Naive thymus-derived CD4-positive, alpha-beta T cell (primary cell): ENCODE data around the gene WDR7. TPM values are rescaled to one million over a fixed set of nuclear protein-coding genes. Genes with fewer than 3 reads are reported as not detected.

Experiments used
- ATAC-seq: fragments of 150-1000 bp; cut with Tn5 transposase; 2 replicates; pipeline ENCODE4 v1.10.0; 2021; ENCODE audit warnings: mild to moderate bottlenecking, moderate library complexity
- CTCF ChIA-PET: fragments of 350-600 bp; sonication (Branson Sonifier 250); formaldehyde crosslinking; loops from one replicate; lab custom pipeline; 2021; ENCODE audit warnings: antibody characterized with exemption; lab: Charles Lee
- POLR2A ChIA-PET: fragments of 350-600 bp; sonication (Branson Sonifier 250); formaldehyde crosslinking; loops from one replicate; lab custom pipeline; 2021; ENCODE audit warnings: antibody characterized with exemption, inconsistent platforms; lab: Charles Lee
- DNase-seq, 9 donors: peaks; one replicate each; pipeline versions ENCODE4 v3.0.0 to v3.0.0-alpha.2; 2020 to 2022; ENCODE audit warnings: mixed read lengths in 1 of 9
- H3K27ac ChIP-seq: one replicate; pipeline ENCODE4 v1.7.0; 2013; ENCODE audit warnings: mild to moderate bottlenecking, low read depth, low read length, moderate library complexity
- H3K27me3 ChIP-seq, 2 donors: one replicate each; pipeline ENCODE4 v1.7.0; 2013; ENCODE audit warnings: low read length in 2 of 2, mild to moderate bottlenecking in 2 of 2, moderate library complexity in 2 of 2; ENCODE audit not compliant: control insufficient read depth in 2 of 2, insufficient read depth in 2 of 2
- H3K36me3 ChIP-seq, 3 experiments: 1 replicate in 2 of 3; 2 replicates in 1 of 3; pipeline ENCODE4 v1.7.0; 2013; ENCODE audit warnings: low read length in 3 of 3, mild to moderate bottlenecking in 3 of 3, moderate library complexity in 1 of 3; ENCODE audit not compliant: insufficient read depth in 3 of 3, control insufficient read depth in 2 of 3
- H3K4me1 ChIP-seq, 2 donors: one replicate each; pipeline ENCODE4 v1.7.0; 2013; ENCODE audit warnings: low read length in 2 of 2, mild to moderate bottlenecking in 2 of 2, moderate library complexity in 1 of 2; ENCODE audit not compliant: control insufficient read depth in 2 of 2, insufficient read depth in 2 of 2
- H3K4me3 ChIP-seq: 2 replicates; pipeline ENCODE4 v1.7.0; 2013; ENCODE audit warnings: mild to moderate bottlenecking, low read length
- H3K9me3 ChIP-seq, 3 experiments: 1 replicate in 2 of 3; 2 replicates in 1 of 3; pipeline ENCODE4 v1.7.0; 2013; ENCODE audit warnings: low read length in 3 of 3; ENCODE audit not compliant: control insufficient read depth in 2 of 3
- H3K27ac Mint-ChIP-seq, 9 donors: one replicate each; pipeline ENCODE4 v1.8.0; 2020 to 2022; ENCODE audit warnings: mixed read lengths in 9 of 9, mild to moderate bottlenecking in 8 of 9, moderate library complexity in 5 of 9, inconsistent platforms in 2 of 9
- H3K27me3 Mint-ChIP-seq, 5 donors: one replicate each; pipeline ENCODE4 v1.8.0; 2021 to 2022; ENCODE audit warnings: mixed read lengths in 5 of 5, mild to moderate bottlenecking in 1 of 5
- H3K36me3 Mint-ChIP-seq, 5 donors: one replicate each; pipeline ENCODE4 v1.8.0; 2020 to 2022; ENCODE audit warnings: mixed read lengths in 5 of 5, mild to moderate bottlenecking in 3 of 5, inconsistent platforms in 1 of 5
- H3K4me1 Mint-ChIP-seq, 7 donors: one replicate each; pipeline ENCODE4 v1.8.0; 2020 to 2022; ENCODE audit warnings: mixed read lengths in 7 of 7, mild to moderate bottlenecking in 3 of 7, inconsistent platforms in 1 of 7
- H3K4me3 Mint-ChIP-seq, 10 donors: one replicate each; pipeline ENCODE4 v1.8.0; 2020 to 2022; ENCODE audit warnings: mild to moderate bottlenecking in 10 of 10, mixed read lengths in 10 of 10, moderate library complexity in 6 of 10, inconsistent platforms in 2 of 10
- H3K9me3 Mint-ChIP-seq, 11 donors: one replicate each; pipeline ENCODE4 v1.8.0; 2020 to 2022; ENCODE audit warnings: mixed read lengths in 11 of 11, mild to moderate bottlenecking in 4 of 11, inconsistent platforms in 1 of 11, moderate library complexity in 1 of 11
- intact Hi-C, 2 donors: fragments of 100-400 bp; cut with micrococcal nuclease; formaldehyde crosslinking; loops; one replicate each; pipeline ENCODE4 v1.15.1; 2023
- polyA plus RNA-seq, 2 donors: library from polyadenylated mRNA; unstranded; fragments of 300-500 nt; fragmentation: Illumina TruSeq; gene quantifications; one replicate each; pipeline ENCODE4 v1.2.3, GENCODE V29; 2021
- total RNA-seq, 6 experiments: library from RNA in 5 of 6; stranded (reverse) in 5 of 6; gene quantifications; 1 replicate in 5 of 6; 2 replicates in 1 of 6; pipeline ENCODE4 v1.2.3 and lab custom pipeline; 2021 to 2026

WDR7 gene
- total and polyA plus RNA-seq, 7 experiments from 2014 or later, result 28.3 to 59.8 (median 50.1) TPM

- peaks cover 31 to 77% (median 61%) of the 10 kb centered on the region in 7 donors for H3K4me1 Mint-ChIP-seq
- H3K9me3 ChIP-seq, result no peaks in the 10 kb centered on the region
- no peaks in the 10 kb centered on the region for H3K36me3 ChIP-seq
- DNase-seq (no peak), ATAC-seq (no peak)
- H3K4me3 Mint-ChIP-seq, result no peak overlapping the region
- peaks cover 0 to under 1% (median 0%) of the 10 kb centered on the region in 11 donors for H3K9me3 Mint-ChIP-seq
- intact Hi-C loops, result no loop called here
- H3K27me3 Mint-ChIP-seq, result no peaks in the 10 kb centered on the region
- no peaks in the 10 kb centered on the region for H3K4me1 ChIP-seq
- peak overlapping the region in 1 of 9 donors; percentile 15 for H3K27ac Mint-ChIP-seq
- CTCF ChIA-PET, result interaction anchor here (0.9 kb wide), 1 partner anchor 43 kb away, joined by 3 read pairs; no protein-coding TSS in a partner anchor
- peaks cover 5 to 21% (median 13%) of the 10 kb centered on the region in 5 donors for H3K36me3 Mint-ChIP-seq
- no peak overlapping the region for H3K4me3 ChIP-seq
- no peaks in the 10 kb centered on the region for H3K27me3 ChIP-seq
- H3K27ac ChIP-seq, result no peak overlapping the region
- POLR2A ChIA-PET, result no interaction called here
These were observed 8.0 kb downstream of the WDR7 start for GRCh38 chr18:56659111-56659510.

GRCh38 chr18:56660655-56661054, 9.5 kb downstream of the WDR7 start:
- no peak overlapping the region for H3K4me3 Mint-ChIP-seq
- Histone ChIP-seq H3K36me3 (no peaks in the 10 kb centered on the region), H3K9me3 (no peaks in the 10 kb centered on the region), H3K4me1 (no peaks in the 10 kb centered on the region), H3K27ac (no peak overlapping the region), H3K27me3 (no peaks in the 10 kb centered on the region), H3K4me3 (no peak overlapping the region)
- CTCF ChIA-PET, result no interaction called here
- H3K27me3 Mint-ChIP-seq, result no peaks in the 10 kb centered on the region
- H3K4me1 Mint-ChIP-seq, result peaks cover 19 to 73% (median 59%) of the 10 kb centered on the region in 7 donors
- H3K27ac Mint-ChIP-seq, result no peak overlapping the region
- H3K9me3 Mint-ChIP-seq, result peaks cover 0 to 2% (median 0%) of the 10 kb centered on the region in 11 donors
- peaks cover 5 to 21% (median 12%) of the 10 kb centered on the region in 5 donors for H3K36me3 Mint-ChIP-seq
- intact Hi-C loops, result no loop called here
- ATAC-seq, result no peak
- POLR2A ChIA-PET, result interaction anchor here (1.3 kb wide), 1 partner anchor 8 kb away, joined by 3 read pairs; no protein-coding TSS in a partner anchor
- DNase-seq, result no peak

GRCh38 chr18:56661360-56662062, 10.4 kb downstream of the WDR7 start:
- intact Hi-C loops, result no loop called here
- H3K9me3 Mint-ChIP-seq, result peaks cover 0 to 2% (median 0%) of the 10 kb centered on the region in 11 donors
- no peak overlapping the region for H3K4me3 Mint-ChIP-seq
- no peaks in the 10 kb centered on the region for H3K4me1 ChIP-seq
- no peak for DNase-seq
- no peaks in the 10 kb centered on the region for H3K36me3 ChIP-seq
- H3K4me3 ChIP-seq, result no peak overlapping the region
- no peaks in the 10 kb centered on the region for H3K9me3 ChIP-seq
- ChIA-PET CTCF (no interaction called here), POLR2A (interaction anchor here (1.3 kb wide), 1 partner anchor 9 kb away, joined by 3 read pairs; no protein-coding TSS in a partner anchor)
- no peaks in the 10 kb centered on the region for H3K27me3 Mint-ChIP-seq
- peaks cover 19 to 71% (median 57%) of the 10 kb centered on the region in 7 donors for H3K4me1 Mint-ChIP-seq
- H3K27ac Mint-ChIP-seq, result no peak overlapping the region
- no peak for ATAC-seq
- H3K27me3 ChIP-seq, result no peaks in the 10 kb centered on the region
- H3K36me3 Mint-ChIP-seq, result peaks cover 5 to 21% (median 12%) of the 10 kb centered on the region in 5 donors
- no peak overlapping the region for H3K27ac ChIP-seq

GRCh38 chr18:56662063-56662408, 10.9 kb downstream of the WDR7 start:
- intact Hi-C loops, result no loop called here
- POLR2A ChIA-PET, result no interaction called here

GRCh38 chr18:56662502-56662901, 11.3 kb downstream of the WDR7 start:
- no peak overlapping the region for H3K4me3 Mint-ChIP-seq
- H3K27ac ChIP-seq, result no peak overlapping the region
- ChIA-PET POLR2A (no interaction called here), CTCF (no interaction called here)
- H3K27ac Mint-ChIP-seq, result no peak overlapping the region
- DNase-seq (no peak), ATAC-seq (no peak)
- H3K4me1 Mint-ChIP-seq, result peaks cover 19 to 74% (median 62%) of the 10 kb centered on the region in 7 donors
- no peaks in the 10 kb centered on the region for H3K4me1 ChIP-seq
- peaks cover 0 to 2% (median 0%) of the 10 kb centered on the region in 11 donors for H3K9me3 Mint-ChIP-seq
- H3K4me3 ChIP-seq, result no peak overlapping the region
- peaks cover 5 to 21% (median 12%) of the 10 kb centered on the region in 5 donors for H3K36me3 Mint-ChIP-seq
- H3K9me3 ChIP-seq, result no peaks in the 10 kb centered on the region
- no peaks in the 10 kb centered on the region for H3K36me3 ChIP-seq
- intact Hi-C loops, result no loop called here
- no peaks in the 10 kb centered on the region for H3K27me3 ChIP-seq
- H3K27me3 Mint-ChIP-seq, result no peaks in the 10 kb centered on the region

More at GRCh38 chr18:56662063-56662408, 10.9 kb downstream of the WDR7 start:
- DNase-seq, result no peak
- H3K4me3 Mint-ChIP-seq, result no peak overlapping the region
- H3K27ac Mint-ChIP-seq, result no peak overlapping the region
- Histone ChIP-seq H3K4me1 (no peaks in the 10 kb centered on the region), H3K9me3 (no peaks in the 10 kb centered on the region), H3K27ac (no peak overlapping the region), H3K4me3 (no peak overlapping the region), H3K27me3 (no peaks in the 10 kb centered on the region), H3K36me3 (no peaks in the 10 kb centered on the region)
- H3K9me3 Mint-ChIP-seq, result peaks cover 0 to 2% (median 0%) of the 10 kb centered on the region in 11 donors
- peaks cover 5 to 21% (median 12%) of the 10 kb centered on the region in 5 donors for H3K36me3 Mint-ChIP-seq
- CTCF ChIA-PET, result no interaction called here
- H3K4me1 Mint-ChIP-seq, result peaks cover 19 to 71% (median 57%) of the 10 kb centered on the region in 7 donors
- no peak for ATAC-seq
- no peaks in the 10 kb centered on the region for H3K27me3 Mint-ChIP-seq

- POLR2A ChIA-PET, result no interaction called here
- Mint-ChIP-seq H3K27ac (no peak overlapping the region), H3K9me3 (peaks cover 0 to 2% (median 0%) of the 10 kb centered on the region in 11 donors), H3K36me3 (peaks cover 5 to 21% (median 12%) of the 10 kb centered on the region in 5 donors), H3K4me3 (no peak overlapping the region), H3K4me1 (peaks cover 19 to 78% (median 66%) of the 10 kb centered on the region in 7 donors), H3K27me3 (no peaks in the 10 kb centered on the region)
- H3K4me3 ChIP-seq, result no peak overlapping the region
- ATAC-seq, result no peak
- H3K9me3 ChIP-seq, result no peaks in the 10 kb centered on the region
- no peak overlapping the region for H3K27ac ChIP-seq
- no peak for DNase-seq
- intact Hi-C loops, result loop anchor here in 1 of 2 donors (1.0 kb wide), 1 partner anchor 8 kb away; no protein-coding TSS in a partner anchor
- CTCF ChIA-PET, result no interaction called here
- no peaks in the 10 kb centered on the region for H3K36me3 ChIP-seq
- no peaks in the 10 kb centered on the region for H3K27me3 ChIP-seq
- no peaks in the 10 kb centered on the region for H3K4me1 ChIP-seq
These were observed 11.7 kb downstream of the WDR7 start for GRCh38 chr18:56662902-56663301.
